PC-3 (cell line): ENCODE results near the gene BBOX1. TPM values are rescaled to one million over a fixed set of nuclear protein-coding genes. Genes with fewer than 3 reads are reported as not detected.

Experiments
- ATAC-seq: fragments of 200-7000 bp; cut with Tn5 transposase; 2 replicates; pipeline ENCODE4 v1.9.1; 2020; ENCODE audit warnings: mild to moderate bottlenecking, moderate library complexity
- BruUV-seq: library from RNA; stranded (reverse); fragments of 400-500 nt; replicated peaks from 2 replicates; lab custom pipeline; 2021; lab: Mats Ljungman, UMichigan
- CTCF ChIA-PET: fragments of 300-600 bp; sonication (Branson Sonifier 250); formaldehyde crosslinking; loops from one replicate; lab custom pipeline; 2022; ENCODE audit warnings: antibody characterized with exemption; lab: Charles Lee
- POLR2A ChIA-PET: fragments of 300-600 bp; sonication (Branson Sonifier 250); formaldehyde crosslinking; loops from one replicate; lab custom pipeline; 2022; ENCODE audit warnings: antibody characterized with exemption; ENCODE audit not compliant: unreplicated experiment; lab: Charles Lee
- DNase-seq: peaks from one replicate; pipeline ENCODE4 v3.0.0-alpha.2; 2015
- H2AFZ ChIP-seq: fragments of 300-600 bp; sonication (generic); 2 replicates; pipeline ENCODE4 v1.6.0; 2016; ENCODE audit warnings: antibody characterized with exemption, low read length
- H3F3A ChIP-seq: fragments of 300-600 bp; sonication (generic); one replicate; pipeline ENCODE4 v1.6.0; 2017; ENCODE audit warnings: antibody characterized with exemption, low read length, control low read depth, mild to moderate bottlenecking; ENCODE audit not compliant: unreplicated experiment
- H3K27ac ChIP-seq: fragments of 300-600 bp; sonication (generic); 2 replicates; pipeline ENCODE4 v1.5.1; 2016; ENCODE audit warnings: mild to moderate bottlenecking, low read length
- H3K27me3 ChIP-seq: fragments of 300-600 bp; sonication (generic); 2 replicates; pipeline ENCODE4 v1.6.1; 2016; ENCODE audit warnings: low read length, mixed read lengths
- H3K36me3 ChIP-seq: fragments of 300-600 bp; sonication (generic); 2 replicates; pipeline ENCODE4 v1.6.1; 2016; ENCODE audit warnings: low read depth, mixed run types, low read length, mixed read lengths
- H3K4me1 ChIP-seq: fragments of 300-600 bp; sonication (generic); 2 replicates; pipeline ENCODE4 v1.5.1; 2016; ENCODE audit warnings: low read length; ENCODE audit not compliant: insufficient read depth
- H3K4me2 ChIP-seq: fragments of 300-600 bp; sonication (generic); 2 replicates; pipeline ENCODE4 v1.6.0; 2016; ENCODE audit warnings: low read length
- H3K4me3 ChIP-seq: fragments of 300-600 bp; sonication (generic); 2 replicates; pipeline ENCODE4 v1.5.1; 2016; ENCODE audit warnings: mild to moderate bottlenecking, low read length, mixed read lengths
- H3K79me2 ChIP-seq: fragments of 300-600 bp; sonication (generic); 2 replicates; pipeline ENCODE4 v1.6.1; 2017; ENCODE audit warnings: low read length, mixed read lengths
- H3K9ac ChIP-seq: fragments of 300-600 bp; sonication (generic); 2 replicates; pipeline ENCODE4 v1.6.0; 2016; ENCODE audit warnings: mild to moderate bottlenecking, low read length
- H3K9me2 ChIP-seq: fragments of 300-600 bp; sonication (generic); replicated peaks from 2 replicates; pipeline ENCODE4 v1.6.1; 2016; ENCODE audit warnings: mixed run types, low read length, mixed read lengths
- H3K9me3 ChIP-seq: fragments of 300-600 bp; sonication (generic); 2 replicates; pipeline ENCODE4 v1.6.1; 2016; ENCODE audit warnings: low read length, mixed read lengths
- H4K20me1 ChIP-seq: fragments of 300-600 bp; sonication (generic); 2 replicates; pipeline ENCODE4 v1.6.1; 2016; ENCODE audit warnings: low read length, mixed read lengths
- EZH2 ChIP-seq: fragments of 300-600 bp; sonication (generic); IDR thresholded peaks from one replicate; pipeline ENCODE4 v1.6.1; 2017; ENCODE audit warnings: antibody characterized with exemption, mild to moderate bottlenecking, low read length; ENCODE audit not compliant: unreplicated experiment
- EZH2phosphoT487 ChIP-seq: fragments of 300-600 bp; sonication (generic); IDR thresholded peaks from 2 replicates; pipeline ENCODE4 v1.6.1; 2018; ENCODE audit warnings: mild to moderate bottlenecking, antibody characterized with exemption, low read length, borderline replicate concordance
- intact Hi-C: fragments of 100-400 bp; cut with micrococcal nuclease; formaldehyde crosslinking; loops from 2 replicates; pipeline ENCODE4 v1.9.0; 2023
- total RNA-seq: library from RNA; depleted of rRNA; stranded (reverse); fragments of >200 nt; gene quantifications from 2 replicates; pipeline ENCODE4 v1.2.3, GENCODE V29; 2014
- TF ChIP-seq, protein P1 (sequence below): fragments of 300-600 bp; sonication (generic); conservative IDR thresholded peaks from 2 replicates; pipeline ENCODE4 v1.5.1; 2017; ENCODE audit warnings: antibody characterized with exemption, low read depth, mild to moderate bottlenecking, low read length

The BBOX1 gene
- total RNA-seq, 1 experiment from 2014 or later = not detected

GRCh38 chr11:27029966-27030365 lies 10.6 kb upstream of the BBOX1 start:
- no peak overlapping the region for H3K4me3 ChIP-seq
- H3K27ac ChIP-seq = no peak overlapping the region
- H3K4me2 ChIP-seq = no peak overlapping the region
- no peaks in the 10 kb centered on the region for H3K9me3 ChIP-seq
- H2AFZ ChIP-seq = no peak overlapping the region
- intact Hi-C loops = no loop called here
- no peaks in the 10 kb centered on the region for H3K79me2 ChIP-seq
- no peaks in the 10 kb centered on the region for H3K4me1 ChIP-seq
- ChIA-PET POLR2A (no interaction called here), CTCF (no interaction called here)
- H4K20me1 ChIP-seq = no peaks in the 10 kb centered on the region
- H3K9ac ChIP-seq = no peak overlapping the region
- TF ChIP-seq EZH2phosphoT487 (no peak), EZH2 (no peak)
- TF ChIP-seq, protein P1, sequence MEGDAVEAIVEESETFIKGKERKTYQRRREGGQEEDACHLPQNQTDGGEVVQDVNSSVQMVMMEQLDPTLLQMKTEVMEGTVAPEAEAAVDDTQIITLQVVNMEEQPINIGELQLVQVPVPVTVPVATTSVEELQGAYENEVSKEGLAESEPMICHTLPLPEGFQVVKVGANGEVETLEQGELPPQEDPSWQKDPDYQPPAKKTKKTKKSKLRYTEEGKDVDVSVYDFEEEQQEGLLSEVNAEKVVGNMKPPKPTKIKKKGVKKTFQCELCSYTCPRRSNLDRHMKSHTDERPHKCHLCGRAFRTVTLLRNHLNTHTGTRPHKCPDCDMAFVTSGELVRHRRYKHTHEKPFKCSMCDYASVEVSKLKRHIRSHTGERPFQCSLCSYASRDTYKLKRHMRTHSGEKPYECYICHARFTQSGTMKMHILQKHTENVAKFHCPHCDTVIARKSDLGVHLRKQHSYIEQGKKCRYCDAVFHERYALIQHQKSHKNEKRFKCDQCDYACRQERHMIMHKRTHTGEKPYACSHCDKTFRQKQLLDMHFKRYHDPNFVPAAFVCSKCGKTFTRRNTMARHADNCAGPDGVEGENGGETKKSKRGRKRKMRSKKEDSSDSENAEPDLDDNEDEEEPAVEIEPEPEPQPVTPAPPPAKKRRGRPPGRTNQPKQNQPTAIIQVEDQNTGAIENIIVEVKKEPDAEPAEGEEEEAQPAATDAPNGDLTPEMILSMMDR = no peak
- no peaks in the 10 kb centered on the region for H3K27me3 ChIP-seq
- no peaks in the 10 kb centered on the region for H3F3A ChIP-seq
- no peaks in the 10 kb centered on the region for H3K36me3 ChIP-seq
- DNase-seq = no peak
- no peak for ATAC-seq
- no TSS peak for BruUV-seq
- H3K9me2 ChIP-seq = no peaks in the 10 kb centered on the region

- TF ChIP-seq EZH2phosphoT487 (no peak), EZH2 (no peak)
- TF ChIP-seq, protein P1 = no peak
- Histone ChIP-seq H3K4me3 (no peak overlapping the region), H2AFZ (no peak overlapping the region), H3K9me3 (no peaks in the 10 kb centered on the region), H3K27ac (no peak overlapping the region), H3F3A (no peaks in the 10 kb centered on the region), H3K27me3 (no peaks in the 10 kb centered on the region), H3K79me2 (no peaks in the 10 kb centered on the region), H3K4me2 (no peak overlapping the region), H3K4me1 (no peaks in the 10 kb centered on the region), H3K9me2 (no peaks in the 10 kb centered on the region), H3K36me3 (no peaks in the 10 kb centered on the region), H3K9ac (no peak overlapping the region), H4K20me1 (no peaks in the 10 kb centered on the region)
- DNase-seq (no peak), ATAC-seq (no peak)
- ChIA-PET POLR2A (no interaction called here), CTCF (no interaction called here)
- intact Hi-C loops = no loop called here
- BruUV-seq = no TSS peak
Observed at GRCh38 chr11:27031754-27032153, 8.9 kb upstream of the BBOX1 start.

DNA sequence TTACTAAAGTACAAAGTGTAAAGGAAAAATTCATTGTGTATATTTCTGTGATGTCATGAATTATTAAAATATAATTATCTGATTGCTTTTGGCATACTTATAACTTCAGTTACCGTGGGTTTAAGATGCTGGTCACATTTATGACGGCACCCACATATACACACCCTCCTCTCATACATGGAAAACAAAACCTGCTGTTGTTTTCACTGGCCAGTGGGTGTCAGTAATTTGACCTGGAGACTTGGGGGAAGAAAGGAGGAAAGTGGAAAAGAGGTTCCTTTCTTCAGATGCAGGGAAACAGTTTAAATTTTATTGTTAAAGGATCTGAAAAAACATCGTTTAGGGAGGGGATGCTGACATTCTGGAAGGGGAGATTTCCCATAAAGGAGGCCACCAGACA lies 742 bp upstream of the BBOX1 start:
- Histone ChIP-seq H3F3A (no peaks in the 10 kb centered on the region), H3K27ac (no peak overlapping the region), H3K9me2 (no peaks in the 10 kb centered on the region), H3K79me2 (no peaks in the 10 kb centered on the region), H3K36me3 (no peaks in the 10 kb centered on the region), H4K20me1 (no peaks in the 10 kb centered on the region), H3K4me2 (no peak overlapping the region), H3K9ac (no peak overlapping the region), H3K4me1 (no peaks in the 10 kb centered on the region), H3K4me3 (no peak overlapping the region), H3K27me3 (no peaks in the 10 kb centered on the region), H3K9me3 (no peaks in the 10 kb centered on the region), H2AFZ (no peak overlapping the region)
- POLR2A ChIA-PET = no interaction called here
- DNase-seq = no peak
- intact Hi-C loops = no loop called here
- CTCF ChIA-PET = no interaction called here
- ATAC-seq = no peak
- no TSS peak for BruUV-seq
- TF ChIP-seq EZH2 (no peak), EZH2phosphoT487 (no peak)
- TF ChIP-seq, protein P1 = no peak
